HG03135 (cell line): Measurements from ENCODE around the gene MYOD1.

Source experiments
- ATAC-seq: cut with Tn5 transposase; IDR thresholded peaks from one replicate; pipeline ENCODE4 v1.9.1; 2021; ENCODE audit warnings: mild to moderate bottlenecking, moderate library complexity; ENCODE audit not compliant: unreplicated experiment

MYOD1 gene

GRCh38 chr11:17719028-17719937, at the start of gene MYOD1:
MYOD1 (plus strand) TSS chr11:17719571; CDS start chr11:17719783, 212 bp downstream.
- no peak for ATAC-seq

DNA sequence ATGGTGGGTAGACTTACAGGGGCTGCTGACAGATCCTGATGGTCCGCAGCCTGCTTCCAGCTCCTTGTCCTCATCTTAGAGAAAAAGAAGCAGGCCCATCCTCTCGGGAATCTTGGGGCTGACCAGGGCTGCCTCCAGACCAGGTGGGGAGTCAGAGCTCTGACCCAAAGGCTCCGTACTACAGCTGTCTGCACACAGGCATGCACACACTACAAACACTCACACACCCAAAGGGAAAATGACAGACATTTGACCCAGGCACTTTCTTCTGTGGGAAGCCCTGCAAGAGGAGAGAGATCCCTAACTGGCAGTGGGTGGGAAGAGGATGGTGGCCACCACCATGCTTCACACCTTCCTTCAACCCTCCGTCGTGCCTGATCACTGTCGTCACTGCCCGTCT, 46.9 kb upstream of the MYOD1 start:
- ATAC-seq = no peak

GRCh38 chr11:17673951-17674350, 45.4 kb upstream of the MYOD1 start:
- no peak for ATAC-seq

DNA sequence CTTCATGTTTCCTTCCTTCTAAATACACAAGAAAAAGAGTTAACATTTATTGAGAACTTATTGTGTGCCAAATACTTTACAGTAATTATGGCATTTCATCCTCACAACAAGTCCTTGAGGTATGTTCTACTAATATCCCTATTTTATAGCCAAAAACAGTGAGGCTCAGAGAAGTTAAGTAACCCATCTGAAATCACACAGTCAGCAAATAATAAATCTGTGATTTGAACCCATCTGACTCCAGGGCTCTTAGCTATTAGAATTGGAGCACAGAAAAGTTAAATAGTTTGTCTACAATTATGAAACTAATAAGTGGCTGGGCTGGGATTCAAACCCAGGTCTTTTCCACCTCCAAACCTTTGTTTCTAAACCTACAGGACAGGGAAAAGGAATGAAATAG, 36.5 kb upstream of the MYOD1 start:
- ATAC-seq = no peak

DNA sequence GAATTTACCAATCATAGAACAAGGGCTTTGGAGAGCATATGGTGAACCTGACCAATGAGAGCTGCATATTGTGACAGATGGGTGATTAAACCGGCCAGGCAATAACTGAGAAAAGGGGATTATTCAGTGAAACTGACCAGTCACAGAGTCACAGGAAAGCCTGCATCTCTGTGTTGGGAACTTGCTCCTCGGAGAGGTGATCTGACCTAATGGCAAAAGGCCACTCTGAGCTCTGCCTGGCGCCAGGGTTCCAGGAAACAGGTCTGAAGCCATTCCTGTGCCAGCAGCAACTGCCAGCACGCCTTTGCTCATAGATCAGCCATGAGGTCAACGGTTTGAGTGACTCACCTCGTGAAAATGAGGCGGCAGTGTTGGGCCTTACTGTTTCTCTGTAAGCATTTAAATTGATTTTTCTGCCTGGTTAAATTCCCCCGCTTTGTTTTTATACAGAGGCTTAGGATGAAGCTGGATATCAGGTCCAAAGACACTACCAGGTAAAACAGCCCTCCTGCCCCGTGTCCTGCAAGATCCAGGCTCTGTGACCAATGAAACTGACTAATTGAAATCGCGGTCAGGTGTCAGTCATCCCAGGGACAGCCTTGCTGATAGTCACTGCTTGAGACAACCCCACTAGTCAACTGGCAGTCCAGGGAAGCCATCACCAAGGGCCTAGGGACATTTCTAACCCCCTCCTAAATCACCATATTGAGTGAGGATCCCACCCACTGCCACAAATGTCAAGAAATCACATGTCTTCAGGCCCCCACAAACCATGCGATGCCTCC, 35.8 kb upstream of the MYOD1 start:
- no peak for ATAC-seq

DNA sequence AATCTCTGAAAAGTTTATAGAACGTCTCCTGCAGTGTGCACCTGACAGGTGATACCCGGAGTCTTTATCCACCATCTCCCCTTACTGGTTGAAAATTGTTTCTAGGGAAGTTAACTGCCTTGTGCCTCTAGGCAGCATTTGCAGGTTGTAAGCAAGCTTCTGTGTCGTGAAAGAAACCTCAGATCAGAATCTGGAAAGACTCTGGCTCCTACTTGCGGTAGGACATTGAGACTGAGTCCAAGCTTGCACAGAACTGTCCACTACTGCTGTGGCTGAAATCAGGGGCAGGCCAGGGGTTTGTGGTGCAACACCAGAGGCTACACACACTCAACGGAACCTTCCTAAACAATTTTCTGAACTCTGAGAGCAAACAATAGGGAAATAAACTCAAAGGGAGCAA, 34.8 kb upstream of the MYOD1 start:
- no peak for ATAC-seq

DNA sequence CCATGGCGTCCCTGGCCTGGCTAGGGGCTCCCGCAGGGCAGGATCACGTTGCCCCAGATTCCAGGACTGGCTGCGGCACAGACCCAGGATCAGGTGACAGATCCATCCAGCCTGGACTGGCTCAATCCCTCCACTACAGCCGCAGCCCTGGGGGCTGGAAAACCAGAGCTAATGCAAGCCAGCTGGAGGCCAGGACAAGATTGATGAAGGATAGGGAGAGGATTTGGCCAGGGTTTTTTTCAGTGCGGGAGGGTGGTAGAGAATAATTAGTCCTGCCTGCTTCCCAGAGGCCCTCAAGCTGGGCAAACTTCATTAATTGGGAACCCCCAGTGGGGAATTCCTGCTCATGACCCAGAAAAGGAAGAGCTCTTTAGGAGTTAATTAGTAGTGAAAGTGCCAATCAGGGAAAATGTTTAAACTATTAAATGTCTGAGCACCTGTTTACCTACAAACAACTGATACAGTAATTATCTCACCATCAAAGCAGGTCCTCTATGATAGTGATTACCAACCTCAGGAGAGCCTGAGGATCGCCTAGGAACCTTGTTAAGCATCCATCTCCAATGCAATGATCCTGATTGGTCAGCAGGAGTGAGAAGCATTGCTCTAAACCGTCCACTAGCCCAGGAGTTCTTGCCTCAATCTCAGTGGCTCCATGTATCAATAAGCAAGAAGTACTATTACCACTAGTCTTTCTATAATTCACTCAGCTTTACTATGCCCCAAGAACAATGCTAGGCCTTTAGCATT, 33.0 kb upstream of the MYOD1 start:
- ATAC-seq = no peak

DNA sequence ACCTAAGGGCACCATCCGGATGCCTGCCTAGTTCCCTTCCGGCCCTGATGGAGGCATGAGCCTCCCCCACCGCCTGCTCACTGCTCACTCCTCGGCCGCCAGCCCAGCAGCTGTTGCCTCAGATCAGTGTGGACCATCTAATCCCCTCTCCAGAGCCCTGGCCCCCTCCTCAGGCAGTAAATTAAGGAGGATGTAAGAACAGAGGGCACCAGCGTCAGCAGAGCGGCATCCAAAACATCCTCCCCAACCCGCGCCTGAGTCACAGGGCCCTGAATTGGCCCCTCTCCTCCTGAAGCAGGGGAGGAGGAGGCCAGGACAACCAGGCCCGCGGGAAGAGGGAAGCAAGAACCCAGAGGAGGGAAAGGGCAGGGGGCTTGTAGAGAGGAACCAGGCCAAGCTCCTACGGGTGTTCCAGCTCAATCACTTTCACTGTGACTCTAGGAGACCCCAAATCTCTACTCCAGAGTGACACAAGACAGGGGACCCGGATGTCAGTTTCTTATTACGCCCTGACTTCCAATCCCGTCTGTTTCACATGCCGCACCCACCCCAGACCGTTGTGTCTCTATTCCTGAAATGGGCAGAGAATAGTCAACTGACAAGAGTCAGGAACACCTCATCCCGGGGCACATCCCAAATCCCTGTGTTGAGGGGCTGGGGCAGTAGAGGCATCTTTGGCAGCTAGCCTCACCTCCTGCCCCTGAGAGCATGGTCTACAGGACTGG, 31.3 kb upstream of the MYOD1 start:
- ATAC-seq = no peak

DNA sequence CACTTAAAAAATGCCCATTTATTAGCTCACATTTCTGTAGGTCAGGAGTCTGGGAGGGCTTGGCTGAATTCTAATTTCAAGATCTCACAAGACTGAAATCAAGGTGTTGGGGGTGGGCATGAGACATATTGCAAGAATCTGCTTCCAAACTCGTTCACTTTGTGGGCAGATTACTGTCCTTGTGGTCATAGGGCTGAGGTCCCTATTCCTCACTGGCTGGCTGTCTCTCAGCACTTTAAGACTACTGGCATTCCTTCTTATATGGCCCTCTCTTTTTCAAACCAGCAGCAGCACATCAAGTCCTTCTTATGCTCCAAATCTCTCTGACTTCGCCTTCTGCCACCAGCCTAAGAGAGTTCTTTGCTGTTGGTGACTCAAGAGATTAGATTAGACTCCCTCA, 27.8 kb upstream of the MYOD1 start:
- ATAC-seq = no peak

GRCh38 chr11:17691976-17692375, 27.4 kb upstream of the MYOD1 start:
- ATAC-seq = no peak

DNA sequence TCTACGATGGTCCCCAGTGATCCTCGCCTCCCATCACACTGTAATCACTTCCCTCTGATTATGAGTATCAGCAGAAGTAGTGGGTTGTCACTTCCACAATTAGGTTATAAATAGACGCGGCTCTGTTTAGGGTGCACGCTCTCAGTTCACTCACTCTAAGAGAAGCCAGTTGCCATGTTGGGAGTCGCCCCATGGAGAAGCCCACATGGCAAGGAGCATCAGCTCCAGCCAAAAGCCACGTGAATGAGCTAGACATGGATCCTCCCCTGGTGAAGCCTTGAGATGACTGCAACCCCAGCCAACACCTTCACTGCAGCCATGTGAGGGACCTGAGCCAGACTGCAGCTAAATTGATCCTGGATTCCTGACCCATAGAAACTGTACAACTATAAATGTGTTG, 26.4 kb upstream of the MYOD1 start:
- ATAC-seq = no peak

DNA sequence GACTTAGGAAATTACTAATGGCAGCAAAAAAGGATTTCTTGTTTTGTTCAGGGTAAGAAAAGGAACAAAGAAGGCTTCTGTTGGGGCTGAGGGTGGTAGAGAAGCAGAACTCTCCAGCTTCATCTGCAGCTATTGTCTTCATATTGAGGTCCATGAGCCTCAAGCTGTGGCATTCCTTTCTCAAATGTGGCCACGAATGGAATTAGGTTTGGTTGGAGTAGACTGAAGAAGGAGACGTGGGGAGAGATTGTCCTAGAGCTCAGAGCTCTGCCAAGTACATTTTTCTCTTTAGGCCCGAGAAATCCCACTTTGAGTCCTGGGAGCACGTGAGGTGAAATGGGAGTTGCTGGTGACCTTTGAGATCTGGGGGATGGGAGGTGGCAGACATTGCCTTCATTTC, 25.8 kb upstream of the MYOD1 start:
- ATAC-seq = no peak

DNA sequence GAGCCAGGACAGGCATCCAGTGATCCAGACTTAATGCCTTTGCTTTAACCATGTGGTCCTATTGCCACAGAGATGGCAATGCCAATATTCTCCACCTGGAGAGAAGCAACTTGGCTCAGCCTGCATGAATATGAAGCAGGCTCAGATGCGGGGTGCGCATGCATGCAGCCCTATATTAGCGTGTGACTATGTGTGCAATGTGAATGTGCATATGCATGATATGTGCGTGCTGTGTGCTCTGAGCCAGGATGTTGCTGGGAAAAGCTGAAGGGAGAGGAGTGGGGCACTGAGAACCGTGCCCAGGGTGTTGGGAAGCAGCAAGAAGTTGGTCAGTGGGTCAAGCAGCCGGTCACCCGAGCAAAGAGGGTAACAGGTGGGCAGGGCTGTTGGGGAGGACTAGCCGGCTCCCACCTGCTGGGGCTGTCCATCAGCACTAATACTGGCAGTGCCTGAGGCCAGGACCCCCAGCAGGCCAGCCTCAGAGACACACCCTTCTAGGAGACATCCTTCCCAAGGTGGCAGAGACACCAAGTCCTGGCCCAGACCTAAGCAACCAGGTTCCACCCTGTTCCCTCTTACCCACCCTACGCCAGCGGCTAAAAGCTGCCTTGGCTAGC, 24.8 kb upstream of the MYOD1 start:
- no peak for ATAC-seq

DNA sequence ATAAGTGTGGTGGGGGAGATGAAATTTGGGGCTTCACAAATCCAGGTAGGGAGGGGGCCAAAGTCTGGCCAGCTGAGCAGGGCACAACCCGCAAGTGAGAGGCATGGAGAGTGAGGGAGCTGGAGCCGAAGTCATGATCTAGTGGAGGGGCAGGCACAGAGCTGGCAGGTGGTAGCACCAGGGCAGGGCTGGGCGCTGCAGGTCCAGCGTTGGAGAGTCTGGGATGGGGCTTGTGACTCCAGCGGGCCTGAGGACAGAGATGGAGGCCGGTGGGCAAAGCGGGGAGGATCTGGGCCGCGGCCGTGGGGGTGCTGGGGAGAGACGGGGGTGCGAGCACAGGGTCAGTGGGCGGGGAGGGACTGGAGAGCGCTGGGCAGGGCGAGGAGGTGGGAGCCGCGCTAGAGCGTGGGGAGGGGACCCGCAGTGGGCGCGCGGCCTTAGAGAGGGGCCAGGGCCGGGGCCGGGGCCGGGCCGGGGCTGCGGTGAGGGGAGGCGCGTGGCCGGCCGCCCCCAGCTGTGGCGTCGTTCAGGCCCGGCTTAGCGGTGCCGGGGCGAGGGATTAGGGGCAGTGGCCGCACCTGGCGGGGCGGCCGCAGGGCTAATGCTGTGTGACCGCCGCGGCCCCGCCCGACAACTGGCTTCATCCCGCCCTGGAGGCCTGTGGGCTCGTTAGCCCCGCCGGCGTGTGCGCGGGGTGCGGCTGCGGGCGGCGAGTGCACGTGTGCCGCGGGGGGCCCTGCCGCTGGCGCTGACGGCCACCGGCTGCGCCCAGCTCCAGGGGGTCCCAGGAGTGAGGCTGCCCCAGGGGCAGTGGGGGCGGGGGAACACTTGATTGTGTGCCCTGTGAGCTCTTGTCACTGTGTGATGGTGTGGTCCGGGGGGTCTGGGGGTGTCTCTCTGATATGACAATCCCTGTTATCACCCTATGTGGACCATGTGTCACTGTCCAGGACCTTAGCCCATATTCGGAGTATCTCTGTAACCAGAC, 23.6 kb upstream of the MYOD1 start:
- no peak for ATAC-seq

DNA sequence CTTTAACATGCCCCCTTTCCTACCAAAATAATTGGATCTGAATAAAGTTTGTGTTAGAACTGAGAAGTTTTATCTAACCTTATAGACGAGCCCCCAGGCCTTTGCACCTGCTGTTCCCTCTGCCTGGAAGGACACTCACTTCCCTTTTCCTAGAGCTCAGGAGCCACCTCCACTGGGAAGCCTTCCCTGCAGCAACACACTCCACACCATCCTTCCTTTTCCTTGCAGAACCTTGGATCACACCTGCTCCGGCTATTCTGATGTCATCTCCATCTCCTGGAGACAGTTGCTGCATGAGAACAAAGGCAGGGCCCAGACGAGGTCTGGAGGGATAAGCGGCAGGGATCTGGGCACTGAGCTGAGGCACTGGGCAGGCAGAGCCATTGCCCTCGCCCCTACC, 22.6 kb upstream of the MYOD1 start:
- no peak for ATAC-seq

GRCh38 chr11:17697175-17697949, 22.0 kb upstream of the MYOD1 start:
- no peak for ATAC-seq

DNA sequence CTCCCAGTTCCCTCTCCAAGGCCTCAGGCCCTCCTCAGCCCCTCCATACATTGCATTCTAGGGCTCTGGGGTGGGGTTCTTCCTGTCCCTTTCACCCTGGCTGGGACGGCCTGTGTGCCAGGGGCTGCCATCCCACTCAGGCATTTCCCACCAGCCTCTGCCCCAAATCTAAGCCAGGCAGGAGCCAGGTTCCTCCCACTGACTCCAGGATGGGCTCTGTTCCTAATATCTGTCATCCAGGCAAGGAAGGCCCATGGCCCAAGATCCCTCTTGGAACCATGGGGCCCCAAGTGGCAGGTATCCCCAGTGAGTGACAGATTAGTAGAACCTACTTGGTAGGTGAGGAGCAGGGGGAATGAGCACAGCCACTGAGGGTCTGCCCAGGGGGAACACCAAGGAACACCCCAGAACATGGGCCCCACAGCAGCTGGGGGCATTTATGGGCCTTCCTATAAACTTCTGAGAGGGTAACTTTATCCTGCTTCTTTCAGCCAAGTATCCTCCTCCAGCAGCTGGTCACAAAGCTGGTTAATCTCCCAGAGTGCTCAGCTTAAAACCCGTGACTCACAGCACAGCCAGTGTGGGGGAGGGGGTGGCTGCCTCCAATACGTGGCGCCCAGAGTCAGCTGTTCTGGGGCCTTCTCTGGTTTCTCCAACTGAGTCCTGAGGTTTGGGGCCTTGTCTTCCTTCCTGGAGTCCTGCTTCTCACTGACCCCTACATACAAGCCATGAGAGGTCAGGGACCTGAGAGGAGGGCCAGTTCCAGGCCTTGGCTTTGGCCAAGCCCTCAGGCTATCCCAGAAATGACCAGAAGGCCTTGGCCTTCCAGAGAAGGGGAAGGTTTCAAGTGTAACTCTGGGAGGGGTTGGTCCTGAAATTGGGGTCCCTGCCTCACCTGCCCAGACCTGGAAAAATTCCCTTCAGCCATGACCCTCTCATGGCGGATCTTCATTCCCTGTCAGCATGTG, 19.9 kb upstream of the MYOD1 start:
- no peak for ATAC-seq
